Activated gamma-delta T cell treated with anti-CD3 and anti-CD28 coated beads, Interleukin-2, amount 50 U/mL, for 16 hours (primary cell): ENCODE results near the gene DNAJC4.

Experiments
- DNase-seq: peaks from one replicate; pipeline ENCODE4 v3.0.0-alpha.2; 2020; ENCODE audit warnings: low read depth

The DNAJC4 gene

DNA sequence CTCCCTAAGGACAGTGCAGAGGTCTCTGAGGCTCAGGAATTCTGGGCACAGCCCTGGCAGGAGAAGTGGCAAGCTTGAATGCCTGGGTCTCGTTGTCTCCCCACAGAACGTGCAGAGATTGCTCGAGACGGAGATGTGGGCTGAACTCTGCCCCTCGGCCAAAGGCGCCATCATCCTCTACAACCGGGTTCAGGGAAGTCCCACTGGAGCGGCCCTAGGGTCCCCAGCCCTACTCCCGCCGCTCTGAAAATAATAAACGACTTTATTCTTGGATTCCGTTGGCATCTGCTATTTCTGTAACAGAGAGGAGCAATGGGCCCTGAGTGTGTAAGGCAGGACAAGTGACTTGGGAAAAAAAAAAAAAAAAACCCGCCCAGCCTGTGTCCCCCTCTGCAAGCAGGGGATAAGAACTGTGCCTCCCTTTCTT, 591 bp upstream of the DNAJC4 start:
- DNase-seq, result no peak

DNA sequence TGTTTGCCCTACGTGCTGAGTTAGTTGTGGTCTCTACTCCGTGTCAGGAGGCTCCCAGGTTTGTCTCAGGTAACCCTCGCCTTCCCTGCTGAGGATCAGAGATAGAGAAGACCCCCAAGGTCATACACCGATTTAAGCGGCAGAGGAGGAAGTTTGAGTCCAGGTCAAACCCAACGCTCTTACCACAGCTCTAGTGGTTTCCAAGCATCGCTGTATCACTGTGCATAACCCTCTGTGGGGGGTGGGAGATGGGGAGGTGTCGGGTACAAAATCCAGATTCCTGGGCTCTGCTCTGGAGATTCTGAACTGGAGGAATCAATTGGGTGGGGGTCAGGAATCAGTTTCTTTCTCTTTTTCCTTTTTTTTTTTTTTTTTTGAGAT, 627 bp downstream of the DNAJC4 start:
- DNase-seq, result no peak

DNA sequence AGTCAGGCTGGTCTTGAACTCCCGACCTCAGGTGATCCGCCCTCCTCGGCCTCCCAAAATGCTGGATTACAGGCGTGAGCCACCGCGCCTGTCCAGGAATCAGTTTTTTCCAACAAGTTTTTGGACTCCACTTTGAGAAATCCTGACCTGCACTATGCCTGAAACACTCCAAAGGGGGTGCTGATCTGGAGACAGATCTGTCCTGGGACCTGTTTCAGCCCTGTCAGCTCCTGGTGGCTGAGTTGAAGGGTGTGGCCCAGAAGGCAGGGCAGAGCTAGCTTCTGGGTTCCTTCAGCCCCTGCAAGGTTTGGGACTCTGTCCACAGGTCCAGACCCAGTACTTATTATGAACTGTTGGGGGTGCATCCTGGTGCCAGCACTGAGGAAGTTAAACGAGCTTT, 1.2 kb downstream of the DNAJC4 start:
- DNase-seq, result no peak

DNA sequence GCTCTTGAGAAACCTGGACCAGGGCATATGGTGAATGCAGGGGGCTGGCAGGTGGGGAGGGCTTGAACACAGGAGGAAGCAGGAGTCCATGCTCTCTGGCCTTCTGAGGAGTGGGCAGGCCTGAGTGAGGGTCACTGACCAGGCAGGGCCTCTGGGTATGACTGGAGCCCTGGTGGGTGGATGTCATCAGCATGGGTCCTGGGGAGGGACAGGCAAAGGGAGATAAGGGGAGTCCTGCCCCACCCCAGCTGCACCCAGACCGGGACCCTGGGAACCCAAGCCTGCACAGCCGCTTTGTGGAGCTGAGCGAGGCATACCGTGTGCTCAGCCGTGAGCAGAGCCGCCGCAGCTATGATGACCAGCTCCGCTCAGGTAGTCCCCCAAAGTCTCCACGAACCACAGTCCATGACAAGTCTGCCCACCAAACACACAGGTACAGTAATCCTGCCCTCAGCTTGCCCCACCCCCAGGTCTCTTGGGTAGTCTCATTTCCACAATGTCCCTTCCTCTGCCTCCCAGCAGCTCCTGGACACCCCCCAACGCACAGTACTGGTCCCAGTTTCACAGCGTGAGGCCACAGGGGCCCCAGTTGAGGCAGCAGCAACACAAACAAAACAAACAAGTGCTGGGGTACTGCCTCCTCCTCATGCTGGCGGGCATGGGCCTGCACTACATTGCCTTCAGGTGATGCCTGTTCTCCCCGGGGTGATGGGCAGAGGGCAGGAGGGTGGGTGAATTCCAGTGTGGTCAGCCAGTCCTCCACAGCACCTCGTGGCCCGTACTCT, 2.0 kb downstream of the DNAJC4 start:
- DNase-seq, result no peak

DNA sequence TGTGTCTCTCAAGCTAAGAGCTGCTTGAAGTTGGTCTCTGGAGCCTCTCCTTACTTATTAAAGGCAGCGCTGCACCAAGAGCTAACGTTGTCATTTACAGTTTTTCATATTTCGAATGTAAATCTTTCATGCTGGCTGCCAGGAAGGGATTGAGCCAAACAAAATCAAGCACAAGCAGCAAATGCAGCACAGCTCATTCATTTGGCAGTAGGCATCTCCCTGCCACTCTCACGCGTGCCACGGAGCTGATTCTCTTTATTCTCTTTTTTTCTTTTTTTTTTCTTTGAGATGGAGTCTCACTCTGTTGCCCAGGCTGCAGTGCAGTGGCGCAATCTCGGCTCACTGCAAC, 2.6 kb downstream of the DNAJC4 start:
- DNase-seq, result no peak

DNA sequence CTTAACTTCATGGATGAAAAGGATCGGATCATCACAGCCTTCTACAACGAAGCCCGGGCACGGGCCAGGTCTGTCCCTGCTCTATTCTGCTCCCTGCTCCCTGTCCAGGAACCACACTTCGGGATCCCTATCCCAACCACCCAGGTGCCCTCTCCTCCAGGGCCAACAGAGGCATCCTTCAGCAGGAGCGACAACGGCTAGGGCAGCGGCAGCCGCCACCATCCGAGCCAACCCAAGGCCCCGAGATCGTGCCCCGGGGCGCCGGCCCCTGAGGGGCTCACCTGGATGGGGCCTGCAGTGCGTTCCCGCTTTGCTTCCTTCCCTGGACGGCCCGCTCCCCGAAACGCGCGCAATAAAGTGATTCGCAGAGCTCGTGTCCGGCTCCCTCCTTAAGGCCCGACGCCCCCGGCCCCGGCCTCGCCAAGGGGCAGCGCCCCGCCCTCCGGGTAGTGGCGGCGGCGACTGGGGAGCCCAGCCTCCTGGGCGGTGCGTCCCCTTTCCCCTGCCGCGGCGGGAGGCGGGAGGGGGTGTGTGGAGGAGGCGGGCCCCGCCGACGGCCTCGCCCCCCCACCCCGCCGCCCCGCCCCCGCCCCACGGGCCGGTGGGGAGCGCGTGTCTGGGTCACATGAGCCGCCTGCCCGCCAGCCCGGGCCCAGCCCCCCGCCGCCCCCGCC, 3.7 kb downstream of the DNAJC4 start, which contains the start of gene VEGFB:
TSS of gene VEGFB (plus strand) at position 672 of the 674 bp plus-strand sequence. CDS start 250 bp downstream, outside the sequence.
- peak; percentile 60 for DNase-seq

DNA sequence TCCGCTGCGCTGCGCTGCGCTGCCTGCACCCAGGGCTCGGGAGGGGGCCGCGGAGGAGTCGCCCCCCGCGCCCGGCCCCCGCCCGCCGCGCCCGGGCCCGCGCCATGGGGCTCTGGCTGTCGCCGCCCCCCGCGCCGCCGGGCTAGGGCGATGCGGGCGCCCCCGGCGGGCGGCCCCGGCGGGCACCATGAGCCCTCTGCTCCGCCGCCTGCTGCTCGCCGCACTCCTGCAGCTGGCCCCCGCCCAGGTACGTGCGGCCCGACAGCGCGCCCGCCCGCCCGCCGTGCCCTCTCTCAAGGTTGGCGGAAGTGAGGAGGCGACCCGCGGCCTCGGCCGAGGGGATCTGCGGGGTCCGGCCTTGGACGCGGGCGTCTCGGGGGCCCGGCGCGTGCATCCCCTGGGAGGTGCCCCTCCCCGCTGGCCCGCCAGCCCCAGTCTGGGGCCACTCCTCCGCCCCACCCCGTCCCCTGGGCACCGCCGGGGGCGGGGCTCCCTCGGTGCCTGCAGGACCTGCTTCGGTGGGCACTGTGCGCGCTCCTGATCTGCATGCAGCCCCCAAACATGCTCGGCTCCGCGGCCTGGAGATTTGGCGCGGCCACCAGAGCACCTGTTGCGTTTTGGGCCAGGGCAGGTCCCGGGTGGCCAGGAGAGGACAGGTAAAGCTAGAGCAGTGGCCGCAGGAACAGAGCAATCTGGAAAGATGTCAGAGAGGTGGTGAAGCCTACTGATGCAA, 4.5 kb downstream of the DNAJC4 start:
- peak; percentile 31 for DNase-seq

DNA sequence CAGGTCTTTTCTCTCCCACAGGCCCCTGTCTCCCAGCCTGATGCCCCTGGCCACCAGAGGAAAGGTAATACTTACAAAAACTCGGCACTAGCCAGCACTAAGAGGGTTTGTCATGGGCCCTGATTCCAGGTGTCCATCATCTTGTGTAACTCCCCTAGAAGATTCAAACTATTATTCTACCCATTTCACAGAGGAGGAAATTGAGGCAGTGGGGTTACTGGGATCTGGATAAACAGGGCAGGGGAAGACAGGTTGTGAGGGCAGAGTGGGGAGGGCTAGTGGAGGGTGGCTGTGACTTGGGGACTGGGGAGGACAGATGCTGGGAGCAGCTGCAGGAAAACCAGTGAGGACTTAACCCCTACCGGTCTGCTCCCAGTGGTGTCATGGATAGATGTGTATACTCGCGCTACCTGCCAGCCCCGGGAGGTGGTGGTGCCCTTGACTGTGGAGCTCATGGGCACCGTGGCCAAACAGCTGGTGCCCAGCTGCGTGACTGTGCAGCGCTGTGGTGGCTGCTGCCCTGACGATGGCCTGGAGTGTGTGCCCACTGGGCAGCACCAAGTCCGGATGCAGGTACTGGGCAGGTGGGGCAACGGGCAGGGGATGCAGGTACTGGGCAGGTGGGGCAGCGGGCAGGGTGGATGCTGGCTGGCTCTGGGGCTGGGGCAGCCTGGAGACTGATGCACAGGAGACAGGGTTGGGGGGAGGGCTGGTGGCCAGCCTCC, 5.3 kb downstream of the DNAJC4 start:
- no peak for DNase-seq

DNA sequence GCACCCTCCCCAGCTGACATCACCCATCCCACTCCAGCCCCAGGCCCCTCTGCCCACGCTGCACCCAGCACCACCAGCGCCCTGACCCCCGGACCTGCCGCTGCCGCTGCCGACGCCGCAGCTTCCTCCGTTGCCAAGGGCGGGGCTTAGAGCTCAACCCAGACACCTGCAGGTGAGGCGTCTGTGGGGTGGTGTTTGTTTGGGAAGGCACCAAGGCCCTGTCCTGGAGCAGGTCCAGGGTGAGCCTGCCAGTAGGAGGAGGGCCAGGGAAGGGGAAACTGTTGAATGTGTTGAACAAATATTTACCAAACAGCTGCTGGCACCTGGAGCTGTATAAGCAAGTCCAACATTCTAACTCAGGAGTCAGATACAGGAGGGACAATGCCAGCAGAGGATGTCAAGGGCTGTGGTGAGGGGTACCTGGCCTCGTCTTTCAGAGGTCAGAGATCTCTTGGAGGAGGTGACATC, 7.2 kb downstream of the DNAJC4 start:
- no peak for DNase-seq

DNA sequence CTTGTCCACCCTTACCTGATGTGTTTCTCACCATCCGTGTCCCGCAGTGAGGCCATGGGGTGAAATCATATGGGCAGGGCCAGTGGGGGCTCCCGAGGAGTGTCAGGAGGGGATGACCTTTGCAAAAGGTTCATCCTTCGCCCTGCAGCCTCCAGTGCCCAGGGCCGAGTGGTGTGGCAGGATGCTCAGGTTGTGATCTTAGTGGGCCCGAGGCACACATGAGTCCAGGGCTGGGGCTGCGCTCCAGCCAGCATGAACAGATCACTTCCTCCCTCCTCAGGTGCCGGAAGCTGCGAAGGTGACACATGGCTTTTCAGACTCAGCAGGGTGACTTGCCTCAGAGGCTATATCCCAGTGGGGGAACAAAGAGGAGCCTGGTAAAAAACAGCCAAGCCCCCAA, 7.7 kb downstream of the DNAJC4 start:
- DNase-seq, result no peak

DNA sequence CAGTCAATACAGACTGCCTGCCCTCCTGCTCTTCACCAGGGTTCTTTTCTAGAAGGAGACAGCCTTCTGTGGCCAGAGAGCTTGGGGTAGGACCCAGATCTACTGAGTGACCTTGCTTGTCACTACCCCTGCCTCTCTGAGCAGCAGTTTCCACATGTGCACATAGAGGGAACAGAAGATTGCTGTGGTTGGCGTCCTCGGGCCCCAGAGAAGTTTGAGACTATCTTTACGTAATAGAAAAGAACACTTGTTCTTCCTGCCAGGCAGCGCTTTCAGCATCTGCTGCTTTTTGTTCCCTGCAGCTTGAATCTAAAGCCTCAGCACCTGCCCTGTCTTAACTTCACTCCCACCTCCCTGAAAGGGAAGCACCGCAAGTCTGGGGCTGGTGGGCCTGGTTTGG, 8.7 kb downstream of the DNAJC4 start:
- DNase-seq, result no peak

DNA sequence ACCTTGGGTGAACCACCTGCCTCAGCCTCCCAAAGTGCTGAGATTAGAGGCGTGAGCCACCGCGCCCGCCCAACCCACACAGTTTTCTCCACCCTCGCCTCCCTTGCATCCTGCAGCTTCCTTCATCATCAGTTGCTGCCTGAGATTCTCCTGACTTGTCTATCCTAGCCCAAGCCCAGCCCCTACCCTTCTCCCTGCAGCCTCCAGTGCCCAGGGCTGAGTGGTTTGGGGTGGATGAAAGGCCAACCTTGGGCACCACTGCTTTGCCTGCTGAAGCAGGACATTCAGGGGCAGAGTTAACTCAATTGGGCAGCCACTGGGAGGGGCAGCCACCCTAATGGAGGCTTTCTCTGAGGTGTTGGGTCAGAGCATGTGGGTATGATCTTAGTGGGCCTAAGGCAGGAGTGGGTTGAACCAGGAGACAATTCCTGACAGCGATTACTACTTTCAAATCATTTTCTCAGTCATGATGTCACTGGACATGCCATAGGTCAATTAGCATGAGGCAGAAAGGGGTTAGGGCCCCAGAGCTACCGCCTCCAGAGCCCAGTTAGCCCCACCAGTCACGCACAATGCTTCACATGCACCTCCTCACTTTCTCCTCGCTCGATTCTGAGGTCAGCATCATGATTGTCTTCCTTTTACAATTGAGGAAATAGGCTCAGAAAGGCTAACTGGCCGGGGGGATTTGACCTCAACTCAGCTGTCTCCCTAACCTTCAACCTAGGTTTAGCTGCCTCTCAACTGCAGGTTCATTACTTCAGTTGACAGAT, 9.5 kb downstream of the DNAJC4 start:
- no peak for DNase-seq

DNA sequence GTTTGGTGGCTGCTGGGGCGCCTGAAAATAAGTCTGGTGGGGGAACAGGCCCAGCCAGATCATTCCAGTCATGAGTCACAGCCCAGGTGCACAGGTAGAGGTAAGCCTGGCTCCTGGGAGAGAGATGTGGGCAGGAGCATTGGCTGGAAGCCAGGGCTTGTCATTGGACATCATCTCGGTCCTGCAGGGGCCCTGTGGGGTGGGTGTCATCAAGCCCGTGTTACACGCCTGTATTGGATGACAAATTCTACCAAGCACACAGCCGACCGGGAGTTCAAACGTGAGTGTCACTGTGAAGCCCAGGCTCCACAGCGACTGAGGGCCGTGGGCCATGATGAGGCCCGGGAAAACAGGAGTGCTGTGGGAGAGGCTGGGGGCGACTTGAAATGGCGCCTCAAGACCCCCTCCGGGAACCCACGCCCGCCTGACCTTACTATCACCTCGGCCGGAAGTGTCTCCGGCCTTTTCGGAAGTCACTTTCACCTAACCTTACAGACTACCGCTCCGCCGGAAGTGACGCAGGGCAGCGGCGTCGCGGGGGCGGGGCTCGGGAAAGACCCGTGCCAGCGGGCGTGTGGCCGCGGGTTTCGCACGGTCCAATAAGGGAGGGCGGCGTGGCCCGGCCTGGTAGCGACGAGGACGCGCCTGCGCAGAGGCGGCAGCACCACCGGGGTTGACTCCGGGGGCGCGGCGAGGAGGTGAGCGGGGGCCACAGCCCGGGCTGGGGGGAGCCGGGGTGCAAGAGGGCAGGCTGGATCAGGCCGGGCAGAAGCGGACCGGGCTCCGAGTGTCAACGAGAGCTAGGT, 10.3 kb downstream of the DNAJC4 start, which contains the start of gene FKBP2:
TSS of gene FKBP2 (plus strand) at position 661 of the 806 bp plus-strand sequence. CDS start 1,293 bp downstream, outside the sequence.
- DNase-seq, result peak; percentile 98

DNA sequence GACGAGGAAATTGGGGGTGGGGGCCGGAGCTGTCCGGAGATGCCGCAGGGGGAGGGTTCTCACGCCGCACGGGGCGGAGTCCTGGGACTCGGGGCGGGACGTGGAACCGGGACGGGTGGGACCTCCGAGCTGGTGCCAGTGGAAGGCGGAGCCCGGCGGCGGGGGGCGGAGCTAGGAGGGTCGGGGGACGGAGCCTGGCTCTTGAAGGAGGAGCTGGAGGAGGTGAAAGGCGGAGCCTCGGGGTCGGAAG, 10.8 kb downstream of the DNAJC4 start:
- DNase-seq, result peak; percentile 99

DNA sequence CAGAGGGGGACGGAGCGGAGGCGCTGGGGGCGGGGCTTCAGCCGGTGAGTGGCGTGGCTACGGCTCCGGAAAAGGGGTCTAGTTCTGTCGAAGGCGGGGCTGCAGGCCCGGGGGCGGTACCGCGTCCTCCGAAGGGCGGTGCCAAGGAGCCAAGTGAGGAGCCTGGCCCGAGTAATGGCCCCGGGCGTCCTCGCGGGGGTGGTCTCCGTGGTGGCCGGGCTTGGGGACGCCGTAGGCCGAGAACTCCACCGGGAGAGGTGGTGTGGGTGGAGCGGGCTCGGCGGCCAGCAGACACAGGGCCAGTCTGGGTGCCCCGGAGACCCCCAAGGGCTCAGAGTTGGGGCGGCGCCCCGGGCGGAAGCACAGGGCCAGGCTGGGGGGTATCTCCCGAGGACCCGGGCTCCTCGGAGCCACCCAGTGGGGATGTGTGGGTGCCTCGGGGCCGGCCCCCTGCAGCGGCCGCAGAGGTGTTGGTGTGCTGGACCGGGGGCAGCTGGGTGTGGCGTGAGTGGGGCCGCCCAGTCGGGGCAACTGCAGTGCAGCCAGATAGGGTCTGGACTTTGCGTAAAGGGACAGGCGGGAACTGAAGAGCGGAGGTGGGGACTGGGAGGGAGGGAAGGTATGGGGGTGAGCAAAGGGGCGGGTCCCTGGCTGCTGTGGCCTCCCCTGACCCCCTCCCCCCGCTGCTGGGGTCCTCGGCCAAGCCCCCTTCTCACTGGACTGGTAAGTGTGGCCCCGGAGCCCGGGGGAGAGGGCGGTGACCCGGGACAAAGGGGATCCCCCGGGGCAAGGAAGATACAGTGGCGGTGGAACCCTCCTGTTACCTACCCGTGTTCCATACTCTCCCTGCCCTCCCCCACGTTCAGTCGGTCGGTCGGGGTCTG, 11.4 kb downstream of the DNAJC4 start:
- DNase-seq, result no peak

DNA sequence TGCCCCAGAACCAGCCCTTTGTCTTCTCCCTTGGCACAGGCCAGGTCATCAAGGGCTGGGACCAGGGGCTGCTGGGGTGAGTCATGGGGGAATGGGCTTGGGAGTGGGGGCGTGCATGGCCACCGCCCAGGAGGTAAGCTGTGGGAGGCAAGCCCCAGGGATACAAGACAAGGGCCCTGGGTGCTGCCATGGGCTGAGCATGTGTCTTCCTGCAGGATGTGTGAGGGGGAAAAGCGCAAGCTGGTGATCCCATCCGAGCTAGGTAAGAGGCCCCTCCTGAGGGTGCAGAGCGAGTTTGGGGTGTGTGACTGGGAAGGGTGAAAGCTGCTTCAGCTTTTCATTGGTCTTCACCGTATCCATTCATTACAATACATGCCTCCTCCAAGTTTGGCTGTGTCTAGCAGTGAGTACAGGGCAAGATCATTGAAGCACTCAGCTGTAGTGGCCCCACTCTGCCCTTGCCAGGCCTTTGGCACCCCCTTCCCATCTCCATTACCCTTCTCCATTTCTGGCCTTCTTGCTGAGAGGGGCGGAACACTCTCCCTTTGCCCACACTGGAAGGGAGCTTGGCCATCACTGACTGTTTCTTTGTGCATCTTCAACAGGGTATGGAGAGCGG, 13.0 kb downstream of the DNAJC4 start:
- no peak for DNase-seq

DNA sequence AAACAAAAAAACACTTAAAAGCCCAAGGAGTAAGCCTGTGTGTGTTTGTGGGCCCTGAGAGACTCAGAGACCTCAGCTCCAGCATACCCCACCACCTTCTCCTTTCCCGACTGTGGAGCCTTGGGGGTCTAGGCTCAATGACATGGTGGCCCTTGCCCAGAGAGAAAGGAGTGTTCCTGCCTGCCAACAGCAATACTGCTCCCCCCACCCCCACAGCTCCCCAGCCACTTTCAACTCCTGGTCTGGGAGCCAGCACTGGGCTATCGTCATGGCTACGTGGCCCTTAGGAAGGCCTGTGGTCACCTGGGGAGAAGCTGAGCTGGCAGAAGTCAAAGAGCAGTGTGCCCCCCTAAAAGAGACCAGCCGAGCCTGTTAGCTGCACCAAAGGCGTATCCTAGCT, 13.8 kb downstream of the DNAJC4 start:
- no peak for DNase-seq

DNA sequence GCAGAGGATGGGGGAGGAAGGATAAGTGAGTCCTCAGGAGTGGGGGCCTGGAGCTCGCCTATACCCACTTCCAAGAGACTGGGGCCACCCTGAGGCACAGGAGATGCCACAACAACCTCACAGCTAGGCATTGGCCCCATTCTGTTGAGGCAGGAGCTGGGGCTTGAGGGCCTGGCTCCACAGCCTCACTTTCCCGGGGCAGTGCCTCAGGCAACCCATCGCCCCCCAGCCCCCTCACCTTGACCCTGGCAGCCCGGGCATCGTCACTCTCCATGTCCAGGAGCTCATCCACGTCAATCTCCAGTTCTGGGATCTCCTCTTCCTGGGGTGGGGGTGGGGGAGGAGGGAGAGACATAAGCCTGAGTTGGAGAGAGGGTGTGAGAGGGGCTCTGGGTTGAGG, 14.6 kb downstream of the DNAJC4 start:
- DNase-seq, result no peak

DNA sequence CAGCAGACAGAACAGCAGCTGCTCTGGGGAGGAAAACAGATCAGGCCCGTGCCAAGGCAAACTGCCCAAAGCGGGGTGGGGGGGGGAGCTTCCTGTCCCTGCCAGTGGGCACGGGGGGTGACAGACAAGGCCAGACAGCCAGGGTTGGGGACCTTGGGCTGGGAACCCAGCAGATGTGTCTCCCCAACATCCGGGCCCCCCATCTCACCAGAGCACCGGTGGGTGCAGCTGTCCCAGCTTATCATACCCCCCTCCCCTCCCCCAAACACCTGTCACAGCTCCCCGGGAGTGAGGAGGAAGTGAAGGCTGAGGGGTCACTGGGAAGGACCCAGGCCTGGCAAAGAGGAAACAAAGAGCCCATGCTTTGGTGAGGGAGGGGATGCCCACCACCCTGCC, 15.1 kb downstream of the DNAJC4 start:
- DNase-seq, result peak; percentile 39
